Testis (tissue), 2 donors: Measurements from ENCODE around the gene SLX9.

Experiments used
- POLR2A ChIP-seq: fragments of 450-650 bp; IDR thresholded peaks from one replicate; pipeline ENCODE4 v1.6.1; 2017; ENCODE audit warnings: antibody characterized with exemption, mild to moderate bottlenecking, moderate library complexity
- TF ChIP-seq, protein P1 (sequence below), 3 experiments: fragments of 450-650 bp in 2 of 3; fragments of 200-600 bp in 1 of 3; sonication (generic) in 1 of 3; IDR thresholded peaks; one replicate each; pipeline ENCODE4 v1.5.1; 2016 to 2019; ENCODE audit warnings: antibody characterized with exemption in 3 of 3, mild to moderate bottlenecking in 2 of 3, moderate library complexity in 1 of 3

DNA sequence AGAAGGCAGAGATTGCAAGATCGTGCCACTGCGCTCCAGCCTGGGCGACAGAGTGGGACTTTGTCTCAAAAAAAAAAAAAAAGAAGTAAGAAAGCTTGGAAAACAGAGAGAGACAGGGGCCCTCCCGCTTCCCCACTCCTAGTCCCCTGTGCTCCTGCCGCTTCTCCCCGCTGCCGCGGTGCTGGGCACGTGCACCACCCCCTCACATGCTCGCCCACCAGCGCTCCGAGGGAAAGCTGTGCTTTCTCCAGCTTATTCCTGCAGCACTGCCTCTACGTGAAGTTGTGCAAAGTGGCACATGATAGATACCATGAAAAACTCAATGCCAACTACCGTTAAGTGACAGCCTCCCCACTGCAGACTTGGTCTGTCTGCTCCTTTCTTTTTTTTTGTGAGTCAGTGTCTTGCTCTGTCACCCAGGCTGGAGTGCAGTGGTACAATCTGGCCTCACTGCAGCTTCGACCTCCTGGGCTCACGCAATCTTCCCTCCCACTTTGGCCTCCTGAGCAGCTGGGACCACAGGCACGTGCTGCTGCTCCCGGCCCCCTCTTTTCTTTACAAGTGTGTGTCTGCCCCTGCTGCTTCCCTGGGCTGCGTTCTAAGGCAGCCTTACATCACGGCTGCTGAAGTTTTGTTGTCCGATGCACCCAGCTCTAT lies 15.4 kb downstream of the SLX9 start:
- TF ChIP-seq, protein P1, sequence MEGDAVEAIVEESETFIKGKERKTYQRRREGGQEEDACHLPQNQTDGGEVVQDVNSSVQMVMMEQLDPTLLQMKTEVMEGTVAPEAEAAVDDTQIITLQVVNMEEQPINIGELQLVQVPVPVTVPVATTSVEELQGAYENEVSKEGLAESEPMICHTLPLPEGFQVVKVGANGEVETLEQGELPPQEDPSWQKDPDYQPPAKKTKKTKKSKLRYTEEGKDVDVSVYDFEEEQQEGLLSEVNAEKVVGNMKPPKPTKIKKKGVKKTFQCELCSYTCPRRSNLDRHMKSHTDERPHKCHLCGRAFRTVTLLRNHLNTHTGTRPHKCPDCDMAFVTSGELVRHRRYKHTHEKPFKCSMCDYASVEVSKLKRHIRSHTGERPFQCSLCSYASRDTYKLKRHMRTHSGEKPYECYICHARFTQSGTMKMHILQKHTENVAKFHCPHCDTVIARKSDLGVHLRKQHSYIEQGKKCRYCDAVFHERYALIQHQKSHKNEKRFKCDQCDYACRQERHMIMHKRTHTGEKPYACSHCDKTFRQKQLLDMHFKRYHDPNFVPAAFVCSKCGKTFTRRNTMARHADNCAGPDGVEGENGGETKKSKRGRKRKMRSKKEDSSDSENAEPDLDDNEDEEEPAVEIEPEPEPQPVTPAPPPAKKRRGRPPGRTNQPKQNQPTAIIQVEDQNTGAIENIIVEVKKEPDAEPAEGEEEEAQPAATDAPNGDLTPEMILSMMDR (IDR thresholded peaks at IDR 0.05) = no peak
- no peak for TF ChIP-seq POLR2A
